ENCODE results near the gene PIGK. TPM values are rescaled to one million over a fixed set of nuclear protein-coding genes. Genes with fewer than 3 reads are reported as not detected.

PIGK gene
- total RNA-seq, 1 donor from 2014 or later: 15.3 TPM

- TF ChIP-seq CTCF (IDR thresholded peaks at IDR 0.05; ENCODE audit: partially characterized antibody, unreplicated experiment): no peak
- Mint-ChIP-seq H3K27me3 (ENCODE audit: unreplicated experiment) (no peaks in the 10 kb centered on the region), H3K36me3 (ENCODE audit: unreplicated experiment) (no peaks in the 10 kb centered on the region), H3K4me1 (ENCODE audit: low read depth, unreplicated experiment) (peaks cover 27% of the 10 kb centered on the region), H3K27ac (ENCODE audit: unreplicated experiment) (peak overlapping the region; percentile 78), H3K9me3 (ENCODE audit: unreplicated experiment) (no peaks in the 10 kb centered on the region), H3K4me3 (ENCODE audit: unreplicated experiment) (peak overlapping the region; percentile 3)
- DNase-seq: no peak
Measured at GRCh38 chr1:77120950-77121349, 98.3 kb downstream of the PIGK start.

- H3K36me3 Mint-ChIP-seq (ENCODE audit: unreplicated experiment): no peaks in the 10 kb centered on the region
- DNase-seq: no peak
- H3K27ac Mint-ChIP-seq (ENCODE audit: unreplicated experiment): no peak overlapping the region
- no peak for TF ChIP-seq CTCF (IDR thresholded peaks at IDR 0.05; ENCODE audit: partially characterized antibody, unreplicated experiment)
- peaks cover 22% of the 10 kb centered on the region for H3K4me1 Mint-ChIP-seq (ENCODE audit: low read depth, unreplicated experiment)
- no peaks in the 10 kb centered on the region for H3K27me3 Mint-ChIP-seq (ENCODE audit: unreplicated experiment)
- H3K9me3 Mint-ChIP-seq (ENCODE audit: unreplicated experiment): no peaks in the 10 kb centered on the region
- H3K4me3 Mint-ChIP-seq (ENCODE audit: unreplicated experiment): no peak overlapping the region
Measured at GRCh38 chr1:77118712-77119111, 100.5 kb downstream of the PIGK start.

- no peak for TF ChIP-seq CTCF (IDR thresholded peaks at IDR 0.05; ENCODE audit: partially characterized antibody, unreplicated experiment)
- no peaks in the 10 kb centered on the region for H3K4me1 Mint-ChIP-seq (ENCODE audit: low read depth, unreplicated experiment)
Measured at GRCh38 chr1:77104672-77105071, 114.6 kb downstream of the PIGK start.

GRCh38 chr1:77103486-77103885, 115.7 kb downstream of the PIGK start:
- no peak overlapping the region for H3K27ac Mint-ChIP-seq (ENCODE audit: unreplicated experiment)
- H3K27me3 Mint-ChIP-seq (ENCODE audit: unreplicated experiment): peaks cover 3% of the 10 kb centered on the region
- TF ChIP-seq CTCF (IDR thresholded peaks at IDR 0.05; ENCODE audit: partially characterized antibody, unreplicated experiment): no peak
- DNase-seq: no peak
- H3K4me3 Mint-ChIP-seq (ENCODE audit: unreplicated experiment): no peak overlapping the region
- peaks cover 1% of the 10 kb centered on the region for H3K9me3 Mint-ChIP-seq (ENCODE audit: unreplicated experiment)
- H3K36me3 Mint-ChIP-seq (ENCODE audit: unreplicated experiment): peaks cover under 1% of the 10 kb centered on the region
- no peaks in the 10 kb centered on the region for H3K4me1 Mint-ChIP-seq (ENCODE audit: low read depth, unreplicated experiment)

More at GRCh38 chr1:77104672-77105071, 114.6 kb downstream of the PIGK start:
- no peak overlapping the region for H3K4me3 Mint-ChIP-seq (ENCODE audit: unreplicated experiment)
- no peak for DNase-seq
- H3K36me3 Mint-ChIP-seq (ENCODE audit: unreplicated experiment): peaks cover 4% of the 10 kb centered on the region
- H3K27ac Mint-ChIP-seq (ENCODE audit: unreplicated experiment): no peak overlapping the region
- H3K27me3 Mint-ChIP-seq (ENCODE audit: unreplicated experiment): peaks cover 2% of the 10 kb centered on the region
- H3K9me3 Mint-ChIP-seq (ENCODE audit: unreplicated experiment): peaks cover 1% of the 10 kb centered on the region

GRCh38 chr1:77100875-77101274, 118.4 kb downstream of the PIGK start:
- H3K36me3 Mint-ChIP-seq (ENCODE audit: unreplicated experiment): no peaks in the 10 kb centered on the region
- no peaks in the 10 kb centered on the region for H3K4me1 Mint-ChIP-seq (ENCODE audit: low read depth, unreplicated experiment)
- TF ChIP-seq CTCF (IDR thresholded peaks at IDR 0.05; ENCODE audit: partially characterized antibody, unreplicated experiment): no peak
- H3K27me3 Mint-ChIP-seq (ENCODE audit: unreplicated experiment): peaks cover 3% of the 10 kb centered on the region
- no peak overlapping the region for H3K4me3 Mint-ChIP-seq (ENCODE audit: unreplicated experiment)
- peaks cover 1% of the 10 kb centered on the region for H3K9me3 Mint-ChIP-seq (ENCODE audit: unreplicated experiment)
- no peak for DNase-seq
- H3K27ac Mint-ChIP-seq (ENCODE audit: unreplicated experiment): no peak overlapping the region
